ENCODE measurements around the gene TCAF1. TPM values are rescaled to one million over a fixed set of nuclear protein-coding genes. Genes with fewer than 3 reads are reported as not detected.
"Not testable (repeated sequence)": the region's sequence is repeated elsewhere in the genome, so short reads cannot be mapped to it uniquely, and the experiment has no call there.

TCAF1 gene
- total and polyA plus RNA-seq, 2 donors (not counting 3 experiments of a cell fraction or from before 2014, with no cell fraction given): 29.0 to 48.3 TPM

- TF ChIP-seq POLR2AphosphoS5 (IDR thresholded peaks at IDR 0.05; ENCODE audit: insufficient read depth, low read depth, low read length) (no peak), JUN (IDR thresholded peaks at IDR 0.05; ENCODE audit: borderline replicate concordance, insufficient read depth, insufficient read length, low read depth) (no peak), POLR2A (IDR thresholded peaks at IDR 0.05; ENCODE audit: low read depth, low read length) (no peak), GATA2 (IDR thresholded peaks at IDR 0.05; ENCODE audit: insufficient read depth, insufficient read length, low read depth, low read length) (no peak), EZH2 (IDR thresholded peaks at IDR 0.05; ENCODE audit: borderline replicate concordance, low read depth, low read length, severe bottlenecking) (no peak), FOS (IDR thresholded peaks at IDR 0.05; ENCODE audit: borderline replicate concordance, insufficient read depth, low read length) (no peak), MYC (IDR thresholded peaks at IDR 0.05; ENCODE audit: low read depth, low read length) (no peak), MAX (IDR thresholded peaks at IDR 0.05; ENCODE audit: insufficient read depth, insufficient read length) (no peak)
- TF ChIP-seq, protein P1, sequence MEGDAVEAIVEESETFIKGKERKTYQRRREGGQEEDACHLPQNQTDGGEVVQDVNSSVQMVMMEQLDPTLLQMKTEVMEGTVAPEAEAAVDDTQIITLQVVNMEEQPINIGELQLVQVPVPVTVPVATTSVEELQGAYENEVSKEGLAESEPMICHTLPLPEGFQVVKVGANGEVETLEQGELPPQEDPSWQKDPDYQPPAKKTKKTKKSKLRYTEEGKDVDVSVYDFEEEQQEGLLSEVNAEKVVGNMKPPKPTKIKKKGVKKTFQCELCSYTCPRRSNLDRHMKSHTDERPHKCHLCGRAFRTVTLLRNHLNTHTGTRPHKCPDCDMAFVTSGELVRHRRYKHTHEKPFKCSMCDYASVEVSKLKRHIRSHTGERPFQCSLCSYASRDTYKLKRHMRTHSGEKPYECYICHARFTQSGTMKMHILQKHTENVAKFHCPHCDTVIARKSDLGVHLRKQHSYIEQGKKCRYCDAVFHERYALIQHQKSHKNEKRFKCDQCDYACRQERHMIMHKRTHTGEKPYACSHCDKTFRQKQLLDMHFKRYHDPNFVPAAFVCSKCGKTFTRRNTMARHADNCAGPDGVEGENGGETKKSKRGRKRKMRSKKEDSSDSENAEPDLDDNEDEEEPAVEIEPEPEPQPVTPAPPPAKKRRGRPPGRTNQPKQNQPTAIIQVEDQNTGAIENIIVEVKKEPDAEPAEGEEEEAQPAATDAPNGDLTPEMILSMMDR (IDR thresholded peaks at IDR 0.05; ENCODE audit: extremely low read depth in 1 of 2, insufficient read depth in 1 of 2, low read depth in 1 of 2, low read length in 2 of 2): no peak
- DNase-seq (ENCODE audit: low read depth, low spot score): no peak
- Histone ChIP-seq H3K79me2 (ENCODE audit: control insufficient read depth, insufficient read depth, low read length) (no peaks in the 10 kb centered on the region), H3K27me3 (ENCODE audit: control insufficient read depth in 2 of 2, insufficient read depth in 2 of 2, low read length in 2 of 2) (no peaks in the 10 kb centered on the region), H3K4me2 (ENCODE audit: insufficient read depth, low read length) (no peak overlapping the region), H3K9me1 (replicated peaks; ENCODE audit: control insufficient read depth, extremely low read depth, insufficient read depth, low read length) (no peaks in the 10 kb centered on the region), H3K4me3 (replicated peaks in 1 of 3; ENCODE audit: insufficient read depth in 1 of 3, low read depth in 1 of 3, low read length in 3 of 3) (no peak overlapping the region), H3K36me3 (ENCODE audit: control insufficient read depth in 2 of 2, extremely low read depth in 1 of 2, insufficient read depth in 2 of 2, low read length in 2 of 2) (peaks cover 3 to 7% of the 10 kb centered on the region in 2 experiments), H3K27ac (ENCODE audit: insufficient read depth, low read depth, low read length) (no peak overlapping the region), H3K4me1 (ENCODE audit: control insufficient read depth, extremely low read depth, insufficient read depth, low read length) (no peaks in the 10 kb centered on the region), H3K9ac (replicated peaks; ENCODE audit: extremely low read depth, insufficient read depth, low read length) (no peak overlapping the region), H4K20me1 (replicated peaks; ENCODE audit: control insufficient read depth, extremely low read depth, insufficient read depth, low read length) (no peaks in the 10 kb centered on the region), H3K9me3 (replicated peaks; ENCODE audit: control insufficient read depth, insufficient read depth, low read length) (no peaks in the 10 kb centered on the region), H2AFZ (ENCODE audit: low read depth, low read length) (no peak overlapping the region)
- intact Hi-C loops (cut with micrococcal nuclease) (no loop called here), dilution Hi-C loops (cut with MboI; ENCODE audit: extremely low pct_ligation_motif_present, low sequenced_read_pairs) (no loop called here)
- POLR2A ChIA-PET: no interaction called here
- CTCF ChIA-PET: interaction anchor here (2.6 kb wide), 1 partner anchor 17 kb away, joined by 7 read pairs; no protein-coding TSS in a partner anchor
- FAIRE-seq: no peak
- TSS peak; percentile 25 for BruUV-seq (replicated peaks)
These were observed 25.8 kb downstream of the TCAF1 start for GRCh38 chr7:143876218-143876617.

- POLR2A ChIA-PET; H3K4me1 ChIP-seq (ENCODE audit: control insufficient read depth, extremely low read depth, insufficient read depth, low read length); CTCF ChIA-PET; H3K4me3 ChIP-seq (replicated peaks in 1 of 3; ENCODE audit: insufficient read depth in 1 of 3, low read depth in 1 of 3, low read length in 3 of 3); H3K9ac ChIP-seq (replicated peaks; ENCODE audit: extremely low read depth, insufficient read depth, low read length); DNase-seq (ENCODE audit: low read depth, low spot score); H3K27me3 ChIP-seq (ENCODE audit: control insufficient read depth in 2 of 2, insufficient read depth in 2 of 2, low read length in 2 of 2); H4K20me1 ChIP-seq (replicated peaks; ENCODE audit: control insufficient read depth, extremely low read depth, insufficient read depth, low read length); BruUV-seq (replicated peaks); H3K27ac ChIP-seq (ENCODE audit: insufficient read depth, low read depth, low read length); H3K79me2 ChIP-seq (ENCODE audit: control insufficient read depth, insufficient read depth, low read length); H3K9me1 ChIP-seq (replicated peaks; ENCODE audit: control insufficient read depth, extremely low read depth, insufficient read depth, low read length); H2AFZ ChIP-seq (ENCODE audit: low read depth, low read length); dilution Hi-C loops (cut with MboI; ENCODE audit: extremely low pct_ligation_motif_present, low sequenced_read_pairs); FAIRE-seq; intact Hi-C loops (cut with micrococcal nuclease); H3K4me2 ChIP-seq (ENCODE audit: insufficient read depth, low read length); H3K36me3 ChIP-seq (ENCODE audit: control insufficient read depth in 2 of 2, extremely low read depth in 1 of 2, insufficient read depth in 2 of 2, low read length in 2 of 2); H3K9me3 ChIP-seq (replicated peaks; ENCODE audit: control insufficient read depth, insufficient read depth, low read length): not testable (repeated sequence)
These were observed 28.7 kb downstream of the TCAF1 start for GRCh38 chr7:143873242-143873641.

- BruUV-seq (replicated peaks); FAIRE-seq; H3K4me1 ChIP-seq (ENCODE audit: control insufficient read depth, extremely low read depth, insufficient read depth, low read length); H3K27me3 ChIP-seq (ENCODE audit: control insufficient read depth in 2 of 2, insufficient read depth in 2 of 2, low read length in 2 of 2); H3K9ac ChIP-seq (replicated peaks; ENCODE audit: extremely low read depth, insufficient read depth, low read length); H3K27ac ChIP-seq (ENCODE audit: insufficient read depth, low read depth, low read length); H3K4me2 ChIP-seq (ENCODE audit: insufficient read depth, low read length); H3K4me3 ChIP-seq (replicated peaks in 1 of 3; ENCODE audit: insufficient read depth in 1 of 3, low read depth in 1 of 3, low read length in 3 of 3); DNase-seq (ENCODE audit: low read depth, low spot score); dilution Hi-C loops (cut with MboI; ENCODE audit: extremely low pct_ligation_motif_present, low sequenced_read_pairs); H2AFZ ChIP-seq (ENCODE audit: low read depth, low read length); H3K36me3 ChIP-seq (ENCODE audit: control insufficient read depth in 2 of 2, extremely low read depth in 1 of 2, insufficient read depth in 2 of 2, low read length in 2 of 2); H3K9me1 ChIP-seq (replicated peaks; ENCODE audit: control insufficient read depth, extremely low read depth, insufficient read depth, low read length); intact Hi-C loops (cut with micrococcal nuclease); CTCF ChIA-PET; H3K9me3 ChIP-seq (replicated peaks; ENCODE audit: control insufficient read depth, insufficient read depth, low read length); POLR2A ChIA-PET; H4K20me1 ChIP-seq (replicated peaks; ENCODE audit: control insufficient read depth, extremely low read depth, insufficient read depth, low read length); H3K79me2 ChIP-seq (ENCODE audit: control insufficient read depth, insufficient read depth, low read length): not testable (repeated sequence)
These were observed 30.4 kb downstream of the TCAF1 start for GRCh38 chr7:143871534-143871933.
